GM12872 (cell line): Measurements from ENCODE around the gene WSCD2.

Experiments
- TF ChIP-seq, protein P1 (sequence below): IDR thresholded peaks from 3 replicates; pipeline ENCODE4 v1.5.1; 2011; ENCODE audit warnings: low read depth, mild to moderate bottlenecking, low read length, moderate library complexity; ENCODE audit not compliant: insufficient read depth

WSCD2 gene

DNA sequence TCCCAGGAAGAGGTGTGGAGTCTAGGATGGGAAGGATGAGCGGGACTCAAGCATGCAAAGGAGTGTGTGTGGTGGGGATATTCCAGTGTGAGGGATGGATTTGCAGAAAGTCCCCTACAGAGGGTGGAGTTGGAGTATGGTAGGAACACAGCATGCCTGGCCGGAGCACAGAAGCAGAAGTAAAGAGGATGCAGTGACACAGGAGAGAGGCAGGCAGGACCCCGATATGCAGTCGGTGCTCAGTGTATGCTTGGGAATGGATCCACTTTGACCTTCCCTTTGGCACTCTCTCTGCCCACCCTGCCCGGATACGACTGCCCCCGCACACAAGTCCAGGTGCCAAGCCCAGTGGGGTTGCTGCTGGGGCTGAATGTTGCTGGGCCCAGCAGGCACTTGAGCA, 21.3 kb downstream of the WSCD2 start:
- TF ChIP-seq, protein P1, sequence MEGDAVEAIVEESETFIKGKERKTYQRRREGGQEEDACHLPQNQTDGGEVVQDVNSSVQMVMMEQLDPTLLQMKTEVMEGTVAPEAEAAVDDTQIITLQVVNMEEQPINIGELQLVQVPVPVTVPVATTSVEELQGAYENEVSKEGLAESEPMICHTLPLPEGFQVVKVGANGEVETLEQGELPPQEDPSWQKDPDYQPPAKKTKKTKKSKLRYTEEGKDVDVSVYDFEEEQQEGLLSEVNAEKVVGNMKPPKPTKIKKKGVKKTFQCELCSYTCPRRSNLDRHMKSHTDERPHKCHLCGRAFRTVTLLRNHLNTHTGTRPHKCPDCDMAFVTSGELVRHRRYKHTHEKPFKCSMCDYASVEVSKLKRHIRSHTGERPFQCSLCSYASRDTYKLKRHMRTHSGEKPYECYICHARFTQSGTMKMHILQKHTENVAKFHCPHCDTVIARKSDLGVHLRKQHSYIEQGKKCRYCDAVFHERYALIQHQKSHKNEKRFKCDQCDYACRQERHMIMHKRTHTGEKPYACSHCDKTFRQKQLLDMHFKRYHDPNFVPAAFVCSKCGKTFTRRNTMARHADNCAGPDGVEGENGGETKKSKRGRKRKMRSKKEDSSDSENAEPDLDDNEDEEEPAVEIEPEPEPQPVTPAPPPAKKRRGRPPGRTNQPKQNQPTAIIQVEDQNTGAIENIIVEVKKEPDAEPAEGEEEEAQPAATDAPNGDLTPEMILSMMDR: no peak

DNA sequence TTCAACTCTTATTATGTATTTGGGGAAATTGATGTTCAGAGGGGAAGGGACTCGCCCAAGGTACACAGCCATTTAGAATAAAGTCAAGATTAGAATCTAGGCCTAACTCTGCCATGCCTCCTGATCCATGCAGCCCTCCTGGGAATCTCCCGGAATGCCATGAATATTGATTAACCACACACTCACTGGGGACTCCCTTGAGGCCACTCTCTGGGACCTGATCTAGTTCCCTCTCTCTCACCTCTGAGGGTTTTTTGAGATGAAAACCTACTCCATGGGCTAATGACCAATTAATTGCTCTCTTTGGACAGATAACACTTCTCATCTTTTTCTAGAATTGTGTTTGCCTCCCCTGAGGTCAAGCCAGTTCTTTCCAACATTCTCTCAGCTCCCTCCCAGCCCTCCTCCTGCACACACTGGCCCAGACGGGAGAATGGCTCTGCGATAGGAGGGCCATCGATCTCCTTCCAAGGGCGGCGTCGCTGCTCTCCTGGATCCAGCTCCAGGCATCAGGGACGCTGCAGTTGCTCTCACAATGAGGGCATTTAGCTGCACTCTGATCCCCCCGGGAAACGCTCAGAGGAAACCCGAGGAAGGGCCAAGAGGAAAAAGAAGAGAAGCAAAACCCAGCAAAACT, 22.6 kb downstream of the WSCD2 start:
- TF ChIP-seq, protein P1: no peak

DNA sequence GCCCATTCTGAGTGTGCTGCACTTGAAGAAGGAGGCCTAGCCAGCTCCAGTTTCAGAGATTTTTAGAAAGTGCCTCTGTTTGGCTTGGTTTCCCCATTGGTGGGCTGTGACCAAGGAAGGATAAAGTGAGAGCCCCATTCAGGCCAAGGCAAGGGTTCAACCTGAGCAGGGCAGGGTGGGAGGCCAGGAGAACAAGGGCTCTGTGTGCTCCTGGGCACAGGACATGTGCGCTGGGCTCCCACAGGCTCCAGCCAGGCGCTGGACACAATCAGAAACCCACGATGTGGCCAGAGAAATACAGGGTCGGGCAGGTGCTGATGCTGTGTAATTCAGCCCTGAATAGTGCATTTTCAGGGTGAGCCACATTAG, 23.1 kb downstream of the WSCD2 start:
- TF ChIP-seq, protein P1: no peak

DNA sequence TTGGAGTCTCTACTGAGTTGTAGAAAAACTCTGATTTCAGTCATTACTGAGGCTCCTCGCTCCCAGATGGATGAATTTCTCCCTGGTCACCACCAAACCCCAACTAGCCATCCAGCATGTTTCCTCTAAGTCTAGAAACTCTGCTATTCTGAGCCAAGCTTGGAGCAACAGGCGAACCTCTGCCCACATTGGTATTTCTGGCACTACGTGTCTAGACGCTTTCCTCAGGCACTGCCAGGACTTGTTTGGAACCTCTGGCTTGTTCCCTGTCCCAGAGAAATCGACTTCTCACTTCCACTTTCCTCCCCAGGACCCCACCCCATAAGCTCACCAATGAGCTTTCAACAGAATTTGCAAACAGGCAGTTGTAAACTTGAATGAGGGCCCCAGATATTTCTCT, 27.6 kb downstream of the WSCD2 start:
- TF ChIP-seq, protein P1: no peak

DNA sequence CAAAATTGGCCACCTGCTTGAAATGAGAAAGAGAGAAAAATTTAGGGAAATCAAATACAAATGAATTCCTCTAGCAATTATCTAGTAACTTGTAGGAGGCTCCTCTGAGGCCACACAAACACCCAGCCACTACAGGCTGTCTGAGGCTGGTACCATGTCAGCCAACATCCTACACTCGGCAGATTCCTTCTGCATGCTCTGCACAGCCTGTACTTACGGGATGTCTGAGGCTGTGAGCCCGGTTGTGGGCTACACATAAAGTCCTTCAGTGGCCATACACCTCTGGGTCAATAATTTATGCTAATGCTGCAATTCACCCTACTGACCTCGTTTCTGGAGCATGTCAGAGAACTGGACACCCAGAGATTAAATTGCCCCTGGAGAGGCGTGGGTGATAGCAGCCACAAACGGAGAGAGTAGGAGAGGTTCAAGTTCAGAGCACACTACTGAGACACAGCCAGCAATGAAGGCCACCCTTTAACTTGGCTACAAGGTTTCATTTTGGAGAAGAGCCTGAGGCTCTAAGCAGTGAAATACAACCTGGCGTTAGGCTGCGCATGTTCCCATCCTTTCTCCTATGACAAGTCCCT, 28.9 kb downstream of the WSCD2 start:
- TF ChIP-seq, protein P1: no peak

DNA sequence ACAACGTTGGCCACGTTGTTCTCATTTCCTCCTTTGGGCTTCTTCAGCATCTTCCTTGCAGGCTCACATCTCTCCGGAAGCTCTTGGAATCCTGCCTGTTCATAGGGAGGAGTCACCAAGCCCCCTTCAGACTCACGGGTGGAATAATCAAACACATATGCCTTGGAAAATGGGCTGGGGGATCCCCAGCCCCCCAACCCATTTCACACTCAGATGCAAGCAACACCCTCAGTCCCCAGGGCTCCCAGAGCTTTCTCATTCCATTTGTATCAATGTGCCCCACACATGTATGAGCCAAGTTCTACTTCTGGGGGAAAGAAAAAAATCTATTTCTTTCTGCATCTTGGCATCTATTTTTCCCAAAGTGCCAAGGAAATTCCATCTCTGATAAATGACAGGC, 33.1 kb downstream of the WSCD2 start:
- TF ChIP-seq, protein P1: no peak

DNA sequence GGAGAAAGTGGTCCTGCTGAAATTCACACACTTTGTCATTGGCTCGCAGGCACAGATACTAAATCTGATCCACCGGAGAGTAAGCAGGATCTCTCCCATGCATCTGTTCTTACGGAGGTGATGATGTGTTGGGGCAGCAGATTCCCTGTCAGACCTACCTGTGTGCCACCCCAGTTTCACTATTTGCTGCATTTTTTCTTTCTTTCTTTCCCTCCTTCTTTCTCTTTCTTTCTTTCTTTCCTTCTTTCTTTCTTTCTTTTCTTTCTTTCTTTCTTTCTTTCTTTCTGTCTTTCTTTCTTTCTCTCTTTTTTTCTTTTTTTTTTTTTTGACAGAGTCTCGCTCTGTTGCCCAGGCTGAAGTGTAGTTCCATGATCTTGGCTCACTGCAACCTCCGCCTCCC, 37.4 kb downstream of the WSCD2 start:
- TF ChIP-seq, protein P1: no peak
